ENCODE data around the gene COX5A.
A peak's percentile ranks its signal among the peaks of the same experiment; 100 is the strongest.
"Not testable (repeated sequence)": the region's sequence is repeated elsewhere in the genome, so short reads cannot be mapped to it uniquely, and the experiment has no call there.

The COX5A gene

DNA sequence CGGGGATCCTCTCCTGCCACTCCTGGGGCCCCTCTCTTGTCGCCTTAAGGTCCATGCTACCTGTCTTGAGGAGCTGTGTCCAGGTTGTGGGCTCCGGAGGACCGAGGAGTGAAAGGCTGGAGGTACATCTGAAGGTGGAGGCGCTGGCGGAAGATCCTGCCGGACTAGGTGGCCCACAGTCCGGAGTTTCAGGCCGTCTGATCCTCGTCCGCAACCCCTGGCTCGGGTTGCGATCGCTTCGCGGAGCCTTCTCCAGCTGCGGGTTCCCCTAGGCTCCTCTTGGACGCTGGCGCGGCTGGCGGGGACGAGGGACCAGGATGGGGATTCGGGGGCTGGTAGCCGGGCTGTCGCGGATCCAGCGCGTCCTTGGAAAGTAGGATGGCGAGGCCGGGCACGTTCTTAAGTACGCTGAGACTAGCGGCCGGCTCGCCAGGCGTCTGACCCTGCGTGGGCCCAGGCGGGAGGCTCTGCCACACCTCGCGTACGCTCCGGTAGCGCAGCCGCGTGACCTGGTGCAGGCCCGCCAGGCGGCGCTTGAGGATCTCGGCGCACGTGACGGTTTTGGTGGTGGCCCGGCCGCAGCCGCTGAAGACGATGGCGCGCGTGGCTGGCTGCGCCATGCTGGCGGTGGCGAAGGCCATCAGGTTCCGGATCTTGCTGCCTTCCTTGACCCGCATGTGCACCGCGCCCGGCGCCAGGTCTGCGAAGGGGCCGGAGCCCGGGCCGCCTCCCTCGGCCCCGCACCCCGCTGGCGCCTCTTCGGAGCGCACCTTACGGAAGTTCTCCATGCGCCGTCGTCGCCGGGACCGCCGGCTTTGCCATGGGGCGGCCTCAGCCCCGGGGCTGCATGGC is 18.1 kb upstream of the COX5A start:
- DNase-seq (ENCODE audit: low read depth in 2 of 2), result peak in 1 of 2 experiments; percentile 16

DNA sequence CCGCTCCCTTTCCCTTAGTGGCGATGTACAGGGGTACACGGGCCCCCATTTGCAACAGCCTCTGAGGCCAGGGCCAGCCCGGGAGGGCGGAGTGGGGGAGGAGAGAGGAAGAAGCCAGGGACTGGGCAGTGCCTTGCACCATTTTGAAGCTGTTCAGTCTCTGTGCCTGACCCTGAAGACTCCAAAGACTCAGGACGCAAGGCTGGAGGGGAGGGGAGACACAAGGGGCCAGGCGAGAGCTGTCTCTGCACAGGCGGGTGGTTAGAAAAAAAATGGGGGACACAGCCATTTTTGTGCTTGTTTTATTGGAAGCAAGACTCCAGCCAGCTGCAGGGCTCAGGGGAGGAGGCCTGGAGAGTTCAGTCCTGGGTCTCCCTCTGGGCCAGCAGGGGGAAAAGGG is 17.1 kb upstream of the COX5A start:
- no peak for DNase-seq (ENCODE audit: low read depth in 2 of 2)

DNA sequence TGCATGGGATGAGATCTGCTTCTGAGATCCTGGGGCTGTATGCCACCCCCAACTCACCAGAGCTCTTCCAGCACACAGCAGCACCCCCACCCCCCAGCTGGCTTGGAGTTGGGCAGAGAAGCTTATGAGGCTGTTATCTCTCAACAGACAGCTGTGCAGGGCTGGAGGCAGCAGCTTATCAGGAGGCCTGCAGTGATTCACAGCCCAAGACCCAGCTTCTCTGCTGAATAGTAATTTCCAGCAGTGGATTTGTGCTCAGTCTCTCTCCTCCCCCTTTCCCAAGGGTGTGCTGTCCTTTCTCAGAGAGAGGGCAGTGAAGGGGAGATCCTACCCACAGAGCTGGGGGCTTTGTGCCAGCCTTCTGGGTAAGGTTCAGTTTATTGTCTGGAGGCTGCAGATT is 16.6 kb upstream of the COX5A start:
- no peak for DNase-seq (ENCODE audit: low read depth in 2 of 2)

DNA sequence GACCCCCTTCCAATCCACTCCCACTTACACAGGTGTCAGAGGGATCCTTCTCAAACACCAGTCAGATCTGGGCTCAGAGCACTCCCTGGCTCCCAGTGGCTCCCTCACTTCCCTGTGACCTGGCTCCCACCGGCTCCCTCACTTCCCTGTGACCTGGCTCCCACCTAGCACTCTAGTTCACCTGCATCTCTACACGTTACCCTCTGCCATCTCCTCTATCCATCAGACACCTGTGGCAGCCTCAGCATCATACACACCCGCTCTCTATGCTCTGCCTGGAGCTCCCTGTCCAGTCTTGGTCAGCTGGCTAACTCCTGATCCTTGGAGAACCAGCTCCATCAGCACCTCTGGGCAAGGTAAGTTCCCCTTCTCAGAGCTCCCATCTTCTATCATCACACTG is 13.1 kb upstream of the COX5A start:
- DNase-seq (ENCODE audit: low read depth in 2 of 2), result no peak

DNA sequence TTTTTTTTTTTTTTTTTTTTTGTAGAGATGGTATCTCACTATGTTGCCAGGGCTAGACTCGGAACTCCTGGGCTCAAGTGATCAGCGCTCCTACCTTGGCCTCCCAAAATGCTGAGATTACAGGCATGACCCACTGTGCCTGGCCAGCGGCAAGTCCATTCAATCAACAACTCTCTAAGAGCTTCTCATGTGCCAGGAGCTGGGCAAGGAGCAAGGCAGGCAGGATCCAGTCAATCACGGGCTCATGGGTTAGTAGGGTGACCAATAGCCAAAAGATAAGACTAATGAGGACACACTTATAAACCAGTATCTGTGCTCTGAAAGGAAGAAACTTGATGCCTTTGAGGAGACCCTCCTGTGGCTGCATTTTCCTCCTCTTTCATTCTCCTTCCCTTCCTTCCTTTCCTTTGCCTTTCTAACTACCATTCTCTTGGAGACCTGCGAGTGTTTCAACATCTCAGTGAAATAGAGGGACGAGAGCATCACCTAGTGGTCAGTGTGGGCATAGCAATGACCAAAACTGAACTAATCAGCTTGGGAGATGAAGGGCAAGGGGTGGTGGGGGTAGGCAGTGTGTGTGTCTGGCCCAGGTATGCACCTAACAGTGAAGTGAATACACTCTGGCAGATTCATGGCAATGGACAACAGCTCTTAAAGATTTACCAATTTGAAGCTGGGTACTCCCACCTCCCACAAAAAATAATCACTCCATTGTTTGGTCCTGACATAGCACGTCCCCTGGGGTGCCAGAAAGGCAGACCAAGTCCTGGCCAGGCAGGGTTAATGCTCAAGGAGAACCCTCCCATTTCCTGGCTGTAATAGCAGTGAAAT is 12.4 kb upstream of the COX5A start:
- DNase-seq (ENCODE audit: low read depth in 2 of 2), result peak in 1 of 2 experiments; percentile 33

DNA sequence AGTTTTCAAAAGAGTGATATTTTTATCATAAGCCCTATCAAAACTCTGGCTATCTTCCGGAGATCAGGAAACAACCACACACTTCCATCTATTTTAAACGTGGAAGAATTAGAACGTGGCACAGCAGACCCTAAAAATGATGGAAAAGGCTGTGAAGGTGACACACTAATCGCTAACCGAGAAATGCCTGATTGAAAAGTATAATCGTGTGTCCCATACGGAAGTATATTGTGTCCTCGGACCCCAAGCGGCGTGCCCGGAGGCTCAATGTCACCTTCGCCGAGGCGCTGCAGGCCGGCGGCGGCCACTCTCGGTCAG is 642 bp downstream of the COX5A start:
- no peak for DNase-seq (ENCODE audit: low read depth in 2 of 2)

DNA sequence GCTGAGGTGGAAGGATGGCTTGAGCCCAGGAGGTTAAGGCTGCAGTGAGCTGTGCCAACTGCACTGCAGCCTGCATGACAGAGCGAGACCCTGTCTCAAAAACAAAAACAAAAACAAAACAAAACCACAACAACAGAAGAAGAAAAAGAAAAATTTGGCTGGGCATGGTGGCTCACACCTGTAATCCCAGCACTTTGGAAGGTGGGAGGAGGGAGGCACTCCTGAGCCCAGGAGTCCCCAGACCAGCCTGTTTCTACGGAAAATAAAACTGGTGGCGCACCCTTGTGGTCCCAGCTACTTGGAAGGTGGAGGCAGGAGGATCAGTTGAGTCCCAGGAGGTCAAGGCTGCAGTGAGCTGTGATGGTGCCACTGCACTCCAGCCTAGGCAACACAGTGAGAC is 2.7 kb downstream of the COX5A start:
- not testable (repeated sequence) for DNase-seq (ENCODE audit: low read depth in 2 of 2)

DNA sequence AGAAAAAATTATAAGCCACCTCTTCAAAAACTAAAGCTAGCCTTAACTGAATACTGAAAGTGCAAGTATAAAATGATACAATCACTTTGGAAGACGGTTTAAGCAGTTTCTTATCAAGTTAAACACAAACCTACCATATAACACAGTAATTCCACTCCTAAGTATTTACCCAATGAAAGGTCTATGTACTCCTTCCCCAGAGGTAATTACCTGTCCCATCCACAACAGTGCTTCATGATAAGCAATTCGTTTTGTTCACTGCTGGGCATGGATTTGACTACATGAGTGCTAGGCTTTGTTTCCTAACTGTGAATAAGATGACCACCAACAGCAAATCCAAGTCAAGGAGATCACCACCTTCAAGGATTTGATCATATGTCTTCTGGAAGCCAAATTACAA is 4.3 kb downstream of the COX5A start:
- DNase-seq (ENCODE audit: low read depth in 2 of 2), result no peak

DNA sequence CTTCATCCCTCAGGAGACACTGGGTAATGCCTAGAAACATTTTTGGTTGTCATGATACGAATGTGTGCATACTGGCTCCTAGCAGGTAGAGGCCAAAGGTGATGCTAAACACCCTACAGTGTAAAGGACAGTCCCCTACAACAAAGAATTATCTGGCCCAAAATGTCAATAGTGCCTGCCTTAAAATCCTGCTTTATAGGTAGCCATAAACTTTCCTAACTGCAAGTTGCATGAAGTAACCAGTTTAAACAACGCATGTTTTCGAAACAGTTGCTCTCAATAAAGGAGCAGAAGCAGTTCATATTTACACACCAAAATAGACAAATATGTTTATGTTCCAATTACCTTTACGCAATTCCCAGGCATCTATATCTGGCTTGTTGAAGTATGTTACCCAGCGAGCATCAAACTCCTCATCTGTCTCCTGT is 9.1 kb downstream of the COX5A start:
- DNase-seq (ENCODE audit: low read depth in 2 of 2), result no peak

DNA sequence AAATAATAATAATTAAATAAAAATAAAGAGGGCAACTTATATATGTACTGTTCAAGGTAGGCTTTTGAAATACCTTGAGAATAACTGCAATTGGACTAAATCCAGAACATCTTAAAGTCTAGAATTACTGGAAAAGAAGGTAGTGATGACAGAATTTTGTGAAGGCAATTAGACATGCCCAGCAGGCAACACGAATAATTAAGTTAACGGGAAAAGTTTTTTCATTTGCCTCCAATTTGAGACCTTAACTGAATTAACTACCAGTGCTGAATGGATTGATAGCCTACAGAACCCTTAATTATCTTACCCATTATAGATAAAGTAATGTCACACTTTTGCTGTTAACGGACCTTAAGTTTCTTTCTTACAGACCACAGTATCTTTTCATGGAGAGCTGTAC is 13.3 kb downstream of the COX5A start:
- no peak for DNase-seq (ENCODE audit: low read depth in 2 of 2)

DNA sequence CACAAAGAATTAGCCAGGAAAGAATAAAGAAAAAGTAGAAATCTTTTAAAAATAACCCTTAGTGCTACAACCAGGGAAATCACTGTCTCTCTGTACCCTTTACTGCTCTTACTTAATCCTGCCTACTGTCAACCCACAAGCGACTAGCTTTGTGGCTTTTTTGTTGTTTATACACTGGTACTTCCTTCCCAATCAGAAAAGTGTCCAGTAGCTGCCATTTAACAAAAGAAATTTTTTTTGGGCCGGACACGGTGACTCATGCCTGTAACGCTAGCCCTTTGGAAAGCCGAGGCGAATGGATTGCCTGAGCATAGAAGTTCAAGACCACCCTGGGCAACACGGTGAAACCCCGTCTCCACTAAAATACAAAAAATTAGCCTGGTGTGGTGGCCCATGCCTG is 17.4 kb downstream of the COX5A start:
- no peak for DNase-seq (ENCODE audit: low read depth in 2 of 2)

DNA sequence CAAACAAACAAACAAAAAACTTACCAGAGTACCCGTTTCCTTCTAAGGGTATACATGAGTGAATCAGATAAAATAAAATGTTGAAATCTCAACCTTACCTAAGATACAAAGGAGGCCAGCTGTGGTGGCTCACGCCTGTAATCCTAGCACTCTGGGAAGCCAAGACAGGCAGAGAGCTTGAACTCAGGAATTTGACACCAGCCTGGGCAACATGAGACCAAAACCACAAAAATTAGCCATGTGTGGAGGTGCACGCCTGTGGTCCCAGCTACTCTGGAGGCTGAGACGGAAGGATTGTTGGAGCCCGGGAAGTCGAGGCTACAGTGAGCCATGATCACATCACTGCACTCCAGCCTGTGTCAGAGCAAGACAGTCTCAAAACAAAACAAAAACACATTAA is 20.2 kb downstream of the COX5A start:
- DNase-seq (ENCODE audit: low read depth in 2 of 2), result no peak

DNA sequence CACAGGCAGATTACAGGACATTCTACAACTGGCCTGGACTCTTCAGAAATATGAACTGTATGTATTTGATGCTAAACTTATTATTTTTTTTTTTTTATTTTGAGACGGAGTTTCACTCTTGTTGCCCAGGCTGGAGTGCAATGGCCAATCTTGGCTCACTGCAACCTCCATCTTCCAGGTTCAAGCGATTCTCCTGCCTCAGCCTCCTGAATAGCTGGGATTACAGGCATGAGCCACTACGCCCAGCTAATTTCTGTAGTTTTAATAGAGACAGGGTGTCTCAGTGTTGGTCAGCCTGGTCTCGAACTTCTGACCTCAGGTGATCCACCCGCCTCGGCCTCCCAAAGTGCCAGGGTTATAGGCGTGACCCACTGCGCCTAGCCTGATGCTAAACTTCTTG is 24.1 kb downstream of the COX5A start:
- DNase-seq (ENCODE audit: low read depth in 2 of 2), result not testable (repeated sequence)

DNA sequence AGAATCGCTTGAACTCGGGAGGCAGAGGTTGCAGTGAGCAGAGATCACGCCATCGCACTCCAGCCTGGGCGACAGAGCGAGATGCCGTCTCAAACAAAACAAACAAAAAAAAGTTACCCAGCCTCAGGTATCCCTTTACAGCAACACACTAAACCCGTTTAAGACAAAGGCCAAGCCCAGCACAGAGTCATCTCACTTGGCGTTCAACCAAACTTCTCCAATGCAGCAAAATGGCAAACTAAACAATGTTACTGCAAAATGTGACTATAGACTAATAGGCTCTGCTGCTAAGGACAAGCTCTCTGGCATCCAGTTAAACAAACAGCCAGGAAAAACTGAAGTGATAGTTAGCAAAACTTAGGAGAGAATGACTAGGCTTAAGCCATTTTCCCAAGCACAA is 24.8 kb downstream of the COX5A start:
- DNase-seq (ENCODE audit: low read depth in 2 of 2), result no peak

DNA sequence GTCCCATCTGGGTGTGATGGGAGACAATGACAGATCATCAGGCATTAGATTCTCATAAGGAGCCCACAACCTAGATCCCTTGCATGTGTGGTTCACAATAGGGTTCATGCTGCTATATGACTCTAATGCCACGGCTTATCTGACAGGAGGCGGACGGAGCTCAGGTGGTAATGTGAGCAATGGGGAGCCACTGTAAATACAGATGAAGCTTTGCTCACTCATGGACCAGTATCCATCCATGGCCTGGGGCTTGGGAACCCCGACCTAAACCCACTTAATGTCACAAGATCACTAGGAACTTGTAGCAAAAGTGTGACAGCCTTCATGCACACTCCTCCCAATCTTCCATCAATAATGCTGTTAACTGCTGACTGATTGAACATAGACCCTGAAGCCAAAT is 29.2 kb downstream of the COX5A start:
- DNase-seq (ENCODE audit: low read depth in 2 of 2), result no peak

DNA sequence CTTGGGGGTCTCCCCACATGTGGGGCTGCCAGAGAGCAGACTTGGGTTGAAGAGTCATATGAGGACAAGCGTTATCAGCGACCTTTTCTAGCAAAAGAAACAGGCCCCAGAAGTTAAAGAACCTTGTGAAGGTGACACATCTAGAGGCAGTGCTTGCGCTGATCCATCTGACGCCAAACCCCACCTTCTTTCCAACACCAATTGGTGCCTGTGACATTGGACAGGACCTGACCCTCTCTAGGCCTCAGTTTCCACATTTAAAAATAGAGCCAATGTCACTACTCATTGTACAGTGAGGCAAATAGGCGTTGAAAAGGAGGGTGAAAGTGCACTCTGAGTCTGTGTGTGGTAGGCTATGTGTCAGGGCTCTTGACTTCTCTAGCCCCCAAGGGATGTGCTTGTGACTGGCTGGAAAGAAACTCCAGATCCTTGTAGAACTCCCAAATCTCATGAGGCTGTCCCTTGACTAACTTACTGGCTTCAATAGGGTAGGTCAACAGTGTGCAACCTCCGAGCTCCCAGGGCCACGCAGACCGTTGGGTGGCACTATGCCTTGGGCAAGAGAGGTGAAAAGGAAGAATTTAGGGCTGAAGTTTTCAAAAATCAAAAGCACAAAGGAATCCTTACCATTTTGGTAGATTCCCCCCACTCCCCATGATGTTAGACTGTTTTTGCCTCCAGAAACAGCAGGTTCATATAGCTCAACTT is 30.6 kb downstream of the COX5A start:
- no peak for DNase-seq (ENCODE audit: low read depth in 2 of 2)

DNA sequence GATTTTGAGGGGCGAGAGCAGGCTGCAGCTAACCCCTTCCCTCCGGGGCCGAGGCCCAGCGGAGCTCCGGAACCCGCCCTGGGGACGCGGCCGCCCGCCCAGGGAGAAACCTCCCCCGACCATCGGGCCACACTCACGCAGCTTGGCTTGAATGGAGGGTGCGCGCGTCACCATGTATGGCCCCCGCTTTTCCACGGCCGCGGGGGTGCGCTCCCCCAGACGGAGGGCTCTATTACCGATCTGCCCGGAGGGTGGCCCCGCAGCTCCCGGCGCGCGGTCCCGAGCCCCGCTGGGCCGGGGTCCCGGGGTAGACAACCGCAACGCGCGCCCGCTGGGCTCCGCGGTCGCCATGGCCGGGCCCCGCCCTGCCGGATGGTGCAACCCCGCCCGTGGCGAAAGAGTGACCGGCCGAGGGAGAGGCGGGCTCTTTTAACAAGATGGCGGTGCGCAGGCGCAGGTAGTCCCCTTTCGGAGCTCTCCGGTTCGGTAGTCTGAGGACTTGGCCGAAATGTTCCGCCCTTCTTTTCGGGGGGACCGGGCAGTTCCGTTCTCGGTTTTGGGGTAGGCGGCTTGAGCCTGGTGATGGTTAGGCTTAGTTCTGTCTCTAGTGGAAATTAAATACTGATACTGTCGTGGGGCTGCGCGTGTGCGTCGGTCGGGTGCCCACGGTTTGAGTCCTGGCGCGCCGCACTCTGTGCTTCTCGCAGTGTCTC is 31.3 kb downstream of the COX5A start, which contains the start of gene FAM219B:
FAM219B (minus strand) TSS at position 402 of the 713 bp plus-strand sequence; CDS start at position 351, 51 bp downstream.
- DNase-seq (ENCODE audit: low read depth in 2 of 2), result peak; percentile 37 to 43

DNA sequence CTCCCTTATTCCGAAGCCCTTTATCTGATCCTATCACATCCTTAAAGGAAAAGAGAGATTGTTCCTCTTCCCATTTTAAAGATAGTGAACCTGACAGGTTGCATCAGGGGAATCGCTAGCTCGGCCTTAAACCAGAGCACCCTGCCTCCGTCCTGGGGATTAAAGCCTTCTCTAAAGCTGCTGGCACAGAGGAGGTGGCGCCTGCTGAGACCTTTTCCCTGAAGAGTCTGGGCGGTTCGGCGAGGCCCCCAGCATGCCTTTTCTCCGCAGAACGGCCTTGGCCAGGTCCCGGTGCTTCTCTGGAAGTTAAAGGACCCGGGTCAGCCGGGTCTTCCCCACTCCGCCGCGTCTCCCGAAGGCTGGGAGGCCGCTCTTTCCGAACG is 31.8 kb downstream of the COX5A start:
- no peak for DNase-seq (ENCODE audit: low read depth in 2 of 2)

DNA sequence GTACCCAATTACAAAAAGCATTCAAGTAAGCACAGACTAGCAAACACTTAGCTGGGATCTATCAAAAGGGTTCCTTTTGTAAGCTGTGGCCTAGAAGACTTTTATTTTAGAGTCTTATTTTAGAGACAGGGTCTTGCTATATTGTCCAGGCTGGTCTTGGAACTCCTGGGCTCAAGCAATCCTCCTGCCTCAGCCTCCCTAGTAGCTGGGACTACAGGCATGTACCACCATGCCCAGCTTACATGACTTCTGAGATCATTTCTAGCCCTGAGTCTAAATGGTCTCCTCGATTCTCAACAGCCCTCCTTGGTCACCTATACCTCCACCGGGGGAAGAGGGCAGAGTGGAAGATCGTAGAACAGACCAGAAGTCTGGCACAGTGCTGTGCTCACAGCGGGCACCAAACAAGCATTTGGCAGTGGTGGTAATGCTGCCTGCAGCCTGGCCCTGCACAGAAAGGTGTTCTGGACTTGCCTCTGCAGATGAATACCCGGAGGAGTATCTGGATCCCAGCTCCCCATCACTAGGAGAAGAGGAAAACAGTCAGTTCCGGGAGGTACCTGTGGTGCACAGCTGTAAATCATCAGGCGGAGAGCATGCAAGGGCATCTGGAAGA is 33.6 kb downstream of the COX5A start:
- DNase-seq (ENCODE audit: low read depth in 2 of 2), result no peak

DNA sequence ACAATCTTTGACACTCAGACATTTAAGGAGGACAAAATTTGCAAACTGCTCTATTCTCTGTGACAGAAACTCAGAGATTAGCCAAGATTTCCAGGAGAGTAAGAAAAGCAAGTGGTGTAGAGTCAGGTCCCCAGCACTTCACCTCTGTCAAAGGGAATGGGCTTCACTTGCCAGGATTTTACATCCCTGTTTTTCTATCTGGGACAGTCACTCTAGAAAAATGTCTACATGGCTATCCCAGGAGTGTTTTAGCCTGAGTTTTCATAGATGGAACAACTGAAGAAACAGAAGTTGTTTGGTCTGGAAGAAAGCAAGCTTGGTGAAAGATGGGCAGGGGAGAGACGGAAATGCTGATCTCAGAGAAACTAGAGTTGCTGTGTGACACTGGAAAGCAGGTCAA is 34.2 kb downstream of the COX5A start:
- no peak for DNase-seq (ENCODE audit: low read depth in 2 of 2)
